ENCODE data around the gene GTF3C4.
"Not testable (repeated sequence)": the region's sequence is repeated elsewhere in the genome, so short reads cannot be mapped to it uniquely, and the experiment has no call there.

Gene GTF3C4

DNA sequence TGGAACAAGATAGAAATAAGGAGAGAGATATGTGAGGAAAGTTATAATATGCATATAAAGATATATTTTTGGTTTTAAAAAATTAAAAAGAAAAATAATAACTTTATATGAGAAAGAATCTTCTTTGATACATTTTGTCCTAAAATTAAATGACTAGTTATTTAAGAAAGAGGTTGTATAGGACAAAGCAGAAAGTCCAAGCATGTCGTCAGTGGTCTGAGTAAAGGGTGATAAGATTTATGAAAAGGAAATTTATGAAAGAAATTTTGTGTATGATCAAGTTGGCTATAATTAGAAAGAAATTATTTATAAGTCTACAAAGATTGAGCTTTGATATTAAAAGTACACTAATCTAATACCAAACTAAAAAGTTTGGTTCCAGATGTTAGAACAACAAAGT lies 32.0 kb downstream of the GTF3C4 start:
- no peak for DNase-seq (ENCODE audit: low read depth in 2 of 2)

DNA sequence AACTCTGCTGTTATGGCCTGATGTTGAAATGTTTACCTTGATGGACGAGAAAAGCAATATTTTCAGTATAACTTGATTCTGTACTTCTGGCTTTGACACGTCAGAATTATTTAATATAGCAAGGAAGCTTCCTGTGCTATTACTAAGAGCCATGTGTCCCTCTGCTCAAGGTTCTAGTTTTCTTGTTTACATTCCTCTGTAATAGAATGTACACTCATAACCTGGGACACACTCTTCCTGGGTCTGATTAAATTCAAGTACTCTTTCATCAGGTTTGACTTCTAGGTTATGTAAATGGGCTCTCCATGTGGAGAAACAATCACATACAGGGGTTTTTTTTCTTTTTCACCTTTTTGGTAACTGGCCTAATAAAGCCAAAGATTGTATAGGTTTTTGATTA lies 33.1 kb downstream of the GTF3C4 start:
- DNase-seq (ENCODE audit: low read depth in 2 of 2): no peak

DNA sequence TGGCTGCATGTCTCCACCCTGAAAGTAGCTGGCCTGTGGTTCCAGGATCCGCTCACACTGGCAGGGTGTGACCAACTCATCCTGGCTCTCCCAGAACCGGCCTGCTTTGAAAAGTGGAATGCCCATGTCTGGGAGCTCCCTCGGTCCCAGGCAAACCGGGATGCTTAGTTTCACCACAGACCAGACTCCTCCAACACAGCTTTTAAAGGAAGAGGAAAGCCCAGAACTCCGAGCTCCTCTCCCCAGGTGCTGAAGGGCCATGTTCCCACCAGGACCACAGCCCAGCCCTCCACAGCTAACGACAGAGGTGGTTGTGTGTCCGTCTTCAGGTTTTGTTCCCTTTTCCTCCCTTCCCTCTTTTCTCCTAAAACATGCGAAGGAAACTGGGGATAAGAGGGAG lies 38.0 kb downstream of the GTF3C4 start:
- no peak for DNase-seq (ENCODE audit: low read depth in 2 of 2)

DNA sequence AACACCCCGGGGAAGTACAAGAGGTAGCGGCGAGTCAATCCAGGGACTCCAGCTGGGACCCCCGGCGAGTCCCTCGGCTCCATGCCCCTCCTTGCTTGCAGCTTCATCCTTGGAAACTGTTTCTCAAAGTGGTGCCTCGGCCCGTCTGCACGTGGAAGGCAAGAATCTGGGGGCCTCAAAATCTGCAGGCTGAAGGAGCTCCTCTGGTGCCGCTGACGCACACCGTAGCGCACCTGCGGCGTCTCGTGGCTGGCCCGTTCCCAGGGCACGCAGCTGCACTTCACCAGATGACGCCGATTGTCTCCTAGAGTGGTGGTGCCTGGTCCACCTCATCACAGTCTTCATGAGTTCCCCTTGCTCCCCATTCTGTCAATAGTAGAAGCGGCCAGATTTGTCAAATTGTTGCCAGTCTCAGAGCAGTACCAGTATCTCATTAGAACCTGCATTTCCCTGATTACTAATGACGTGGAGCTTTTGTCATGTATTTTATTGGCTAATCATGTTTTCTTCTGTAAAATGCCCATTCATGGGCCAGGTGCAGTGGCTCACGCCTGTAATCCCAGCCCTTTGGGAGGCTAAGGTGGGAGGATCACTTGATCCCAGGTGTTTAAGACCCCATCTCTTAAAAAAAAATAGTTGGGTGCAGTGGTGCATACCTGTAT lies 38.6 kb downstream of the GTF3C4 start:
- no peak for DNase-seq (ENCODE audit: low read depth in 2 of 2)

DNA sequence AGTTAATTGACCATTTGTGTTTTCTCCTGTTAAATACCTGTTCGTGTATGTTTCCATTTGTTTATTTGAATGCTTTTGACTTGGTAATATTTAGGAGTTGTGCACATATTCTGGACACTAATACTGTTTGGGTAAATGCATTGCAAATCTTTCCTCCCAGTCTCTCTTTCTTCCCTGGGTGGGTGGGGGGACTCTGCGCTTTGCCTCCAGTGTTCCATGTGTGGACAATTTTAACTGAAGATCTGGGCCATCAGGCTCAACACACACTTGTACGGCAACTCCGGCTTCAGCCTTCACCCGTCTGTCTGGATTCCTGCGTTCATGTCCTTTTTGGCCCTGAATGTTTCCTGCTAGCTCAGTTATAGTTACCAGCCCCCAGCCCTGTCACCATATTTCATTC lies 40.1 kb downstream of the GTF3C4 start:
- DNase-seq (ENCODE audit: low read depth in 2 of 2): no peak

DNA sequence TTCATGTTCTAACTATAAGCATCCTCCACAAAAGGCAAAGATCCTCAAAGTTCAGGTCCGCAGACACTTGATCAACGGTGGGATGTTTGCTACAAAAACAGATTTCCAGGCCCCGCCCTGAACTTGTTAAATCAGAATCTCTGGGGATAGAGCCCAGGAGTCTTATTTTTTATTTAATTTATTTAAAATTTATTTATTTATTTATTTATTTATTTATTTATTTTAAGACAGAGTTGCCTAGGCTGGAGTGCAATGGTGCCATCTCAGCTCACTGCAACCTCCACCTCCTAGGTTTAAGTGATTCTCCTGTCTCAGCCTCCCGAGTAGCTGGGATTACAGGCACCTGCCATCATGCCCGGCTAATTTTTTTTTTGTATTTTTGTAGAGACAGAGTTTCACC lies 40.9 kb downstream of the GTF3C4 start:
- DNase-seq (ENCODE audit: low read depth in 2 of 2): not testable (repeated sequence)

DNA sequence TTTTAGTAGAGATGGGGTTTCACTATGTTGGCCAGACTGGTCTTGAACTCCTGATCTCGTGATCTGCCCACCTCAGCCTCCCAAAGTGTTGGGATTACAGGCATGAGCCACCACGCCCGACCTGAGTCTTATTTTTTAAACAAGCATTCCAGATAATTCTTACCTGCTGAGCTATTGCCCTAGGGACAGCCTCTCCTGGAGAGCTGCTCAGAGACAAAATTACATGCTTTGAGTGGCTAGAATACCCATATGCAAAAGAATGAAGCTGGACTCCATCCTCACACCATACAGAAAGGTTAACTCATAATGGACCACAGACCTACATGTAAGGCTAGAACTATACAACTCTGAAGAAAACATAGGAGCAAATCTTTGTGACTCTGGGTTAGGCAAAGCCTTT lies 41.6 kb downstream of the GTF3C4 start:
- DNase-seq (ENCODE audit: low read depth in 2 of 2): no peak

DNA sequence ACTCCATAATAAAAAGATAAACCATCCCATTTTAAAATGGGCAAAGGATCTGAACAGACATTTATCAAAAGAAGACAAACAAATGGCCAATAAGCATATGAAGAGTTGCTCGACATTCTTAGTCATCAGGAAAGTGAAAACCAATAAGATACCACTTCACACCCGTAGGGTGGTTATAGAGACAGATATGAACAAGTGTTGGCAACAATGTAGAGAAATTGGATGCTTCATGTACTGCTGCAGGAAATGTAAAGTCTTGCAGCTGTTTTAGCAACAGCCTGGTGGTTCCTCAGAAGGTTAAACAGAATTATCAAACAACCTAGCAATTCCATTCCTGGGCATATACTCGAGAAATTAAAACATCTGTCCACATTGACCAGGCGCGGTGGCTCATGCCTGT lies 42.5 kb downstream of the GTF3C4 start:
- no peak for DNase-seq (ENCODE audit: low read depth in 2 of 2)

DNA sequence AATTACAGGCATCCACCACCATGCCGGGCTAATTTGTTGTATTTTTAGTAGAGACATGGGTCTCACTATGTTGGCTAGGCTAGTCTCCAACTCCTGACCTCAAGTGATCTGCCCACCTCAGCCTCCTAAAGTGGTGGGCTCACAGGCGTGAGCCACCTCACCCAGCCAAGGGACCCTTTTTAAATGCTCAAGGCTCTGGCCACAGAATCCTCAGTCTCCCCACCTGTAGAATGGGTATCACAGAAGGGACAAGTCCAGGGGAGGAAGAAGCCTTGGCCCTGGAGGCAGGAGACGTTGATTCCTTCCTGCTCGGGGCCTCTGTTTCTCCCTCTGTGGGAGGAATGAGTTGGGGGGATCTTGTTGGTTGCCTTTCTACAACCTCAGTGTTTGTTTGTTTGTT lies 45.7 kb downstream of the GTF3C4 start:
- no peak for DNase-seq (ENCODE audit: low read depth in 2 of 2)

DNA sequence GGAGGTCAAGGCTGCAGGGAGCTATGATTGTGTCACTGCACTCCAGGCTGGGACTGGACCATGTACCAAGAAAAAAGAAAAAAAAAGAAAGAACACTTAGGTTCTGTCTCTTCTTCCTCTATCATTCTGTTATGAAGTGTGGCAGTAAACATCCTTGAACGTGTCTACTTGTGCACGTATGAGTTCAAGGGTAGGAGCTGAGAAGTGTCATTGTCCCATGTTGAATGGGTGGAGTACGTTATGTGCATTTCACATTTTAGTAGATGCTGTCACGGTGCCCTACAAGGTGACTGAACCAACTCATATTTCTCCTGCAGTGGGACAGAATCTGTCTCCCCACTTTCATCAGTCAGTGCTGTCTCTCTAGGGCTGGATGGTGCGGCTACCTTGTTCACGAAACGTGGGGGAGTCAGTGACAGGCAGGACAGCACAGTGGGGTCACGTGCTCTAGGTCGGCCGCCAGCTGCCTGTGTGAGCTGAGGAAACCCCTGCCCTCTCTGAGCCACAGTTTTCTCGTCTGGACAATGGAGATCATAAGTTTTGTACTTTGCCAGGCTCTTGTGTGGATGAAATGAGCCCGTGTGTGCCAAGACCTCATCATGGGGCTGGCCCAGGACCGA lies 47.2 kb downstream of the GTF3C4 start:
- DNase-seq (ENCODE audit: low read depth in 2 of 2): no peak

DNA sequence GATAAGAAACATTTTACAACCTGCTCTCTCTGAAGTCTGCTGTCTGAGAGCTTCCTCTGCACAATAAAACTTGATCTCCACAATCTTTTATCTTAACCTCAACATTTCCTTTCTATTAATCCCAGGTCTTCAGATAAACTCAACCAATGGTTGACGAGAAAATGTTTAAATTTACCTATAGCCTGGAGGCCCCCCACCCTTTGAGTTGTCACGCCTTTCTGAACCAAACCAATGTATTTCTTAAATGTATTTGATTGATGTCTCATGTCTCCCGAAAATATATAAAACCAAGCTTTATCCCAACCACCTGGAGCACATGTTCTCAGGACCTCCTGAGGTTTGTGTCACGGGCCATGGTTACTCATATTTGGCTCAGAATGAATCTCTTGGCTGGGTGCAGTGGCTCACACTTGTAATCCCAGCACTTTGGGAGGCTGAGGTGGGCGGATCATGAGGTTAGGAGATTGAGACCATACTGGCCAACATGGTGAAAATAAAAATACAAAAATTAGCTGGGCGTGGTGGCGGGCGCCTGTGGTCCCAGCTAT lies 48.2 kb downstream of the GTF3C4 start:
- DNase-seq (ENCODE audit: low read depth in 2 of 2): not testable (repeated sequence)

DNA sequence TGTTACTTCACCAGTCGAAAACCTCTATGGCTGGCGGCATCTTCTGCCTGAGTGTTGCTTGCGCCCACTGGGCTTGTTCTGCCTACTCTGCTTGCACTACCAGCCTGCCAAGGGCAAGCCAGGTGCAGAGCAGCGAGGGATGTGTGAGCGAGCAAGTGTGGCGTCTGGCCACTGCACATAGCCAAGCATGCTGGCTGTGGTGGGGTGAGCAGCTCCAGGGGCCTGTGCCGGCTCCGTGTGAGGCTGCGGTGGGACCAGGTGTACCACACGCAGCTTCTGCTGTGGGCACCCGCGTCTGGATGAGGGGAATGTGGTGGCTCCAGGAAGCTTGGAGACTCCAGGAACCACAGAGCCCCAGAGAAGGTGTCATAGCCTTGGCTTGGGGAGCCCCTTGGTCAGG lies 51.4 kb downstream of the GTF3C4 start:
- DNase-seq (ENCODE audit: low read depth in 2 of 2): no peak

DNA sequence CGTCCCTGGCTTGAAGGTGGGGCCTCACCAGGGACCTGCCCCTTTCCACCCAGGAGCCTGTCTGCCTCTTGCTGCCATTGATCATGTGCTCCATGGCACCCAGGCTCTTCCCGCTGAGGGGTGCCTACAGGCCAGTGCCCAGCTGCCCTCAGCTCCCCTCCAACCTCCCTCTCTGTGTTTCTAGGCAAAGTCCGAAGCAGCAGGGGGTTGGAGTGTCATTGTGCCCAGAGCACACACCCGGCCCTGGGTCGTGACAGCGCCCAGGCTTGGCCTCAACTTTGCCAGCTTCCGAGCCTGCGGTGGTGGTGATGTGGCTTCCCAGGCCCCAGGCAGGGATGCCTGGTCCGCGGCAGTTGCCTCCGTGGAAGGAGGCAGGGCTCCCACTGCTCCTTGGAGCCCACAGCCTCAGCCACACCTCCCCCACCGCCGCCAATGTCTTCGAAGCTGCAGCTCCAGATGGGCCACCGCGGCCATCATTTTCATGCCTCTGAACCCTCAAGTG lies 52.4 kb downstream of the GTF3C4 start:
- DNase-seq (ENCODE audit: low read depth in 2 of 2): no peak

DNA sequence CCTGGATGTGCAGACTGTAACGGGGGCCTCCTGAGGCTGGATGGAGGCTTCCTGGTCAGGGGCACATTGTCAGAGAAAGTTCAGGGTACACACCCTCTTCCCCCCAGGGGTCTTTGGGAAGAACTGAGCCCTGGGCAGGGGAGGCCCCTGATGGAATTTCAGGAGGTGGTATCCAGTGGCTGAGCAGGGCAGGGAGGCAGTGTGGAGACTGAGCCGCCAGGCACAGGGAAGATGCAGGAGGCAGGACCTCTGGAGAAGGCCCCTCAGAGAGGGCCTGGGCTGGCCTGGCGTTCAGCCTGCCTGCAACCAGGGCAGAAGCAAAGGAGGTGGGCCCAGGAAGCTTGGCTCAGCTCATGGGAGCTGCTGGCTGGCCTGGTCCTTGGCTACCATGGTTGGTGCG lies 53.5 kb downstream of the GTF3C4 start:
- DNase-seq (ENCODE audit: low read depth in 2 of 2): no peak

DNA sequence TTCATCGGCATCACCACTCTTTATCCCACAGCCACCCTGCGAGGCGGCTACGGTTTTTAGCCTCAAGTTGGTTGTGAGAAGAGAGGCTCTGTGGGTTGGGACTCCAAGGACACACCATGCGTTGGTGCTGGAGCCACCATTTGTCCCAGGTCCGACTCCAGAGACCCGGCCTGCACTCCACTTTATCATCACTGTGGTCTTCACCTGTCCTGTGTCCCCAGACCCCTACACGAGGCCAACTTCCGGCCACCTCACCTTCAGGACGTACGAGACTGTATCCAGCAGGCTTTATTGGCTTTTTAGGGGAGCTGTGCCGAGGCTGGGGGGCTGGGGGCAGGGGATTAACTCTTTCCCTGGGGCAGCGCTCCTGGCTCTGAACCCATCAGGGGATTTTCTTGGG lies 55.0 kb downstream of the GTF3C4 start:
- no peak for DNase-seq (ENCODE audit: low read depth in 2 of 2)

DNA sequence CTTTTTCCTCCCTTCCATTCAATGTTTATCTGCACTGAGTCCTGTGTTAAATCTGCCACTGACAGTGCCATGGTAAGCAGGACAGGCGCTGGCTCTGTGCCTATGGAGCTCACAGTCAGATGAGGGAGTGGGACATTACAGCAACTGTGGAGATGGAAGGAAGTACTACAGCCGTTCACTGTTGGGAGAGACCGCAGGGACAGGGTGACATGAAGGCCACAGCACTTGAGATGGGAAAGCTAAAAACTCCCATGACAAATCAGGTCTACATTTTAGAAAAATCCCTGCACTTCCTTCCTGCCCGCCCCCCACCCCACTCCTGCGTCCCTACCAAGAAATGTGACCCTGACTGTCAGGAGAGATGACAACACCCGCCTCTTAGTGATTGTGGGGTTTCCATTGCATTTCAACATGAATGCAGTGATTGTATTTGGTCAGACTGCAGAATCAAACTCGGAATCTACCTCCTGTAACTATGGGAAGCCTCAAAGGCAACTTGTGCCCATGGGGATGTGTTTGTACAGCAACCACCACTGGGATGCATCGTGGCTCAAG lies 56.4 kb downstream of the GTF3C4 start:
- no peak for DNase-seq (ENCODE audit: low read depth in 2 of 2)

DNA sequence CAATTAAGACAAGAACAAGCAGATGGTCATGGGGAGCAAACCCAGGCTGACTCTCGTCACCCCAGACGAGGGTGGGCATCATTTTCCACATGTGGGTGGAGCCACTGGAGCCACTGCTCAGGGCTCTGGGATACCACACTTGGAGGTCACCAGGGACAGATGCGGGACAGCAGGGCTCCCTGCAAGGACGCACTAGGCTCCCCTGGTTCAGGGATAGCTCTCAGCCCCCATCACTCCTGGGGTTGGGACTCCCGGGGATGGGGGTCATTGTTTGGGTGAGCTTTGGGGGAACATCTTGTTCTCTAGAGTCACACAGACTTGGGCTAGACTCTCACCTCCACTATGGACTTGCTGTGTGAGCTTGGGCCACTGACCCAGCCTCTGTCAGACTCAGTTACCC lies 57.8 kb downstream of the GTF3C4 start:
- no peak for DNase-seq (ENCODE audit: low read depth in 2 of 2)

DNA sequence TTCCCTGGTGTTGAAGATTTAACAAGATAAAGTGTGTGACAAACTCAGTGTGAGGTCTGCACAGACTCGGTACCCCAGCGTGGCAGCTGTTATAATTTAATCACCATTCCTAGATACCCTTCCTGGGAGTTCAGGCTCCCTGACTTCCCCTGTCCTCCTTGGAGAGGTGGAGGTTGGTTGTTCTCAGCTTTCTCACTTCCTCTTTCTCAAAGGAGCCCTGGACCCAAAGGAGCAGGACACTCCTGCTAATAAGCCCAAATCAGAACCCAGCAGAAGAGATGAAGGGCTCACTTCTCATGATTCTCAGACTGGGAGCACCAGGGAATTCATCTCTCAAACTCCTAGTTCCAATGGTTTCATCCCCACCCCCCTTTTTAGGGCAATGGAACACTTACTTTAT lies 58.2 kb downstream of the GTF3C4 start:
- DNase-seq (ENCODE audit: low read depth in 2 of 2): no peak

DNA sequence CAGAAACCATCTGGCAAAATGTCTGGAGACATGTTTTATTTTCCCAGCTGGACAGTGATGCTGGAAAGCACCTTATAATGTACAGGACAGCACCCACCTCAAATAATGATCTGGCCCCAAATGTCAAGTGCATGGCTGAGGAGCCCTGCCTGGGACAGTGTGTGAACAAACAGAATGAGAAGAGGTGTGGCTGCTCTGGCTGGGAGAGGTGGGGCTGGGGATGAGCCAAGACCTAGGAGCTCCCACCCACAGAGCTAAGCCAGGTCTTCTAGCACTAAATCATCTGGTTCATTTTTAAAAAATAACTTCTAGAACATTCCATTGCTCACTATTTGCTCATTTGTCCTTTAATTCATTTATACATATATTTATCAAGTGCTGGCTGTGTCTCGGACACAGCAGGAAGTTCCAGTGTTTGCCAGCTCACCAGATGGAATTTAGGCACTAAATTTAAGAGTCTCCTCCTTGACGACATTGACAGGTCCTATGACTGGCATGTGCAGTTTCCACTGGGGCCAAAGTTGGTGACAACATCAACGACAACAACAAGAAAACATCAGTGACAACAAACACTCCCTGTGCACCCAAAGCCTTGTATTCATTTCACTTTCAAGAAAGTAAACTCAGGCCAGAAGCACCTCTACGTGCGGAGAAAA lies 59.1 kb downstream of the GTF3C4 start:
- no peak for DNase-seq (ENCODE audit: low read depth in 2 of 2)

DNA sequence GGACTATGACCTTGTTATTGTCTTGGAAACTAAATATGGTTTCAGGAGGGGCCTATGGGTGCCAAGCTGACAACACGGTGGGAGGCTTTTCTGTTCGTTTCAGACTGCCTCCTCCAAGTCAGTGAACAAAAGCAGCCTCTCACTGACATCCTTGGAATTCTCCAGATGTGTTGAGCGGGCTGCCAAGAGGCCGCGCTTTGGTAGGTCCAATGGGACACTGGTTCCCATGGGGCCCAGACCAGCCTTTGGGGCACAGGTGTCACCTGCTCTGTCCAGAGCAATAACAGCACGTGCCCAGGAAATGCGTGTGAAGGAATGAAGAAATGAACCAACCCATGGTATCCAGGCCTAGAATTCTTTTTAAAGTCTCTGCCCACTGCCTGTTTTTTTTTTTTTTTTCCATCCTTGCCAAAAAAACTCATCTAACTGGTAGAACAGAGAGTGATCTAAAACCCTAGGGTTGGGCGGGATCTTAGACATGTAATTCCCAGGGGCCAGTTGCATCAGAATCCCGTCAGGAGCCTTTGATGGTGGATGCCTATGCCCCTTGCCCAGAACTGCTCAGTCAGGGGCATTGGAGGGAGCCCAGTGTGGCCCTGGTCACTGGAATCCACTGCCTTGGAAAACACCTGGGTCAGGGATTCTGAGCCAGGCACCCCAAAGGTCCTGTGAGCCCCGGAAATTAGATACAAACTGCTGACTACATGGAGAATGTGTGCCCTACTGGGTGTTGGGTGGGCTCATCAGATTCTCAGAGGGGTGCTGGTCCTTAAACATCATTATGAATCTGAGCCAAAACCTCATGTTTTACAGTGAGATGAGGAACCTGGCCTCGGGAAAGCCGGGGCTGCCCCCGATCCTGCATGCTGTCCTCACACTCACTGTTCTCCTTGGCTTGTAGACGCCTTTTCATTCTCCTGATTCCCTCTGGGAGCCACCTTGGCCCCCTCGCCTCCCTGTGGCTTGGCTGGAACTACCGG lies 60.1 kb downstream of the GTF3C4 start:
- DNase-seq (ENCODE audit: low read depth in 2 of 2): no peak

DNA sequence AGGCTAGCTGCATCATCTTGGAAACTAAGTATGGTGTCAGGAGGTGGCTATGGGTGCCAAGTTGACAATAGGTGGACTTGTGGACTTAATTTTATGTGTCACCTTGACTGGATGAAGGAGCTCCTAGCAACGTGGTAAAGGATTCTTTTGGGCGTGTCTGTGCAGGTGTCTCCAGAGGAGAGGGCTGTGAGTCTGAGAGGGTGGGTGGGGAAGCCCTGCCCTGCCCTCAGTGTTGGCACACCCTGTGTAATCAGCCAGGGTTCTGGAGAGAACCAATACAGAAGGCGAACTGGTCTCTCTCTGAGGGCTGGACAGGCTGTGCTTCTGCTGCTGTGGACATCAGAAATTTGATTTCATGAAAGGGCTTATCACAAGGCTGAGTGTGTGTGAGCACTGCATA lies 61.0 kb downstream of the GTF3C4 start:
- DNase-seq (ENCODE audit: low read depth in 2 of 2): no peak
